ENCODE results near the gene XKR7.
A peak's percentile ranks its signal among the peaks of the same experiment; 100 is the strongest.

XKR7 gene

GRCh38 chr20:31979713-31980426 lies 11.9 kb downstream of the XKR7 start:
- DNase-seq (ENCODE audit: low spot score), result no peak

DNA sequence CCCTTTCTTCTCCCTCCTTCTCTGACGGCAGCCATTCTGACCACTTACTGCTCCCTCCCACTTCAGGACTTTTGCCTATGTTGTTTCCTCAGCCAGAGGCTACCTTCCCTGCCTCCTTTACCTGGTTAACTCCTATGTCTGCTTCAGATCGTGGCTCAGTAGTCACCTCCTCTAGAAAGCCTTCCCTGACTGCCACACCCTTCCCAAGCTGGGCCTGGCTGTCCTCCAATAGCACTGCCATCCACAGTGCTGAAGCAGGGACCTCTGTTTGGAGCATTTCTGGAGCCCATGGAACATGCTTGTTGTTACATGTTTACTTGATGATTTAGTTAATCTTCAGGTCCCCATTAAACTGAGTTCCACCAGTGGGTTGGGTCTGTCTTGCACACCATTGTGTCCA lies 13.8 kb downstream of the XKR7 start:
- no peak for DNase-seq (ENCODE audit: low spot score)

DNA sequence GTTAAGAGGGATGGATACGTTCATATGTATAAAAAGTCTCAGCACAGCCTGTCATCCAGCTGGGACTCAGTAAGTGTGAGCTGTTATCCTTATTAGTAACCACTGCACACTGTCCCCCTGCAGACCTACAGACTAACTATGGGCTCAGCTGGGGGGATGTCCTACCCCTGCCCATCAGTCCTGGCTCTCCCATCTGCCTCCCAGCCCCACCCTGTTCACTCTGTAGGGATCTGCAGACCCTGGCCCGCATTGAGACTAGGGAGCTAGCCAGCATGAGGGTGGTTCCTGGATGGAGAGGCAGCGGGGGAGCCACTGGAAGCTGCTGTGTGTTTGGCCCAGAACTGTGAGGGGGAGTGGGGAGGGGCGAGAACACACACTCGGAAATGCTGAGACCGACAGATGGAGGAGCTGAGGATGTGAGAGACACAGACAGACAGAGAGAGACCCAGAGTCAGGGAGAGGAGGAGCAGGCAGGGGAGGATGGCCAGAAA lies 17.1 kb downstream of the XKR7 start:
- no peak for DNase-seq (ENCODE audit: low spot score)

DNA sequence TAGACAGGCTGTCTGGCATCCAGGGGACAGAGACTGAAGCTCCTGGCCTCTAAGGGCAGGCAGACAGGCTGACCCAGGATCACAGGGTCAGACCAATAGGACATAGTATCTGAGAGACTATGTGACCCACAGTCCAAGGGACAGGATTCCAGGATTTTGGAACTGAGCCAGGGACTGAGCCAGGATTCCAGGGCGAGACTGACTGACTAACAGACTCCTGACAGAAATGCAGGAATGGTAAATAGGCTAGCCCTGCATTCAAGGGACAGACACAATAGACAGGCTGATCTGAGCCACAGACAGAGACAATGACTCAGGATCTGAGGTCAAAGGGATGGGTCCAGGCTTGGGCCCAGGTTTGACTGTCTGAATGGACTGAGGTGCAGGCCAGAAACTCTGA lies 19.8 kb downstream of the XKR7 start:
- DNase-seq (ENCODE audit: low spot score), result no peak

- no peak for DNase-seq (ENCODE audit: low spot score)
These were observed 20.6 kb downstream of the XKR7 start for GRCh38 chr20:31988430-31989015.

DNA sequence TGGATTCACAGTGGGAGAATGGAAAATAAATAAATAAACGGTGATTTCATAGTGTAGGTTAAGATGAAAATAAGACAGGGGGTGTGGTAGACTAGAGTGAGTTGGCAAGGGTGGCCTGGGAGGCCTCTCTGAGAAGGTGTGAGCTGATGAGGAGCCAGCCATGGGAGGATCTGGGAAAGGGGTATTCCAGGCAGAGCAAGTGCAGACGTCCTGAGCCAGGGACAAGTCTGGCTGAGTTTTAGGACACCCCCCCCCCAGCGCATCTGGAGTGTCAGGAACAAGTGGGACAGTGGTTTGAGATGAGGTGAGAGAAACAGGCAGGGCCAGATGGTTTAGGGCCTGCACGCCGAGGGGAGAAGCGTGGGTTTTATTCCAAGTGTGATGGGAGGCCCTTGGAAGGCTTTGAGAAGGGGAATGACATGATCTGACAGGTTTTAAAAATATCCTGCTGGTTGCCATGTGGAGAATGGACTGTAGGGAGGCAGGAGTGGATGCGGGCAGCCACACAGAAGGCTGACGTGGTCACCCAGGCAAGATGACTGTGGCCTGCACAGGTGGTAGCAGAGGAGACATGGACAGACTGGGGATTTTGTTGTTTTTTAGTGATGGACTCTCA lies 21.2 kb downstream of the XKR7 start:
- no peak for DNase-seq (ENCODE audit: low spot score)

- DNase-seq (ENCODE audit: low spot score), result no peak
These were observed 22.8 kb downstream of the XKR7 start for GRCh38 chr20:31990641-31991338.

DNA sequence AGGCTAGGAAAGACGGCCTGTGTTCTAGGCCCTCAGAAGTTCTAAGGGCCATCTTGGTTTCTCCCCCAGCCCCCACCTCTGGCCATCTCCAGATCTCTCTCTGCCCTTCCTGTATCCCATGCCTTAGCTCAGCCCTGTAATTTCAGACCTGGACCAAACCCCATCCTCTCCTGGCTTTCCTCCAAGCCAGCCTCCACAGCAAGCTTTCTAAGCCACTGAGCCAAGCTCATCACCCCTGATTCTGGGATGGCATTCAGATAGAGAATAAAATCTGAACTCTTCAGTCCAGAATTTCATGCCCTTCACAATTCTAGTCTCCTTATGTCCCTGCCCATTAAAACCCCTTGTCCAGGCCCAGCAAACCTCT lies 23.4 kb downstream of the XKR7 start:
- DNase-seq (ENCODE audit: low spot score), result no peak

GRCh38 chr20:31992086-31992485 lies 24.1 kb downstream of the XKR7 start:
- no peak for DNase-seq (ENCODE audit: low spot score)

GRCh38 chr20:31996996-31997395 lies 29.0 kb downstream of the XKR7 start:
- no peak for DNase-seq (ENCODE audit: low spot score)

GRCh38 chr20:31998246-31998645 lies 30.3 kb downstream of the XKR7 start:
- DNase-seq (ENCODE audit: low spot score), result no peak

DNA sequence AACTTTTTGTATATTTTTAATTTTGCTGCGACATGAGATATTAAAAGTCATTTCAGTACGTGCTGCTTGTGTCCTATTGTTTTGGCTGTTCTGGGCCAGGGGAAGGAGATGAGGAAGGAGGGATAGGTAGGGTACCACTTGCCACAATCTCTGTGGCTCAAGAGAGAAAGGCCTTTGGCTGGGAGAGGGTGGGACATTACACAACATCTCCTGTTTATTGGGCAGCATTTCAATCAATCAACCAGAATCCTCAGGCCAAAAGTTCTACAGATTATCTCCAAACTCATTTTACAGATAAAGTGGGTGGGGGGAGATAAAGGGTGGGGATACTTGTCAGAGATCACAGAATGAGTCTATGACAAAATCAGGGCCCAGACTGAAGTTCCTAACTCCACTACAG lies 35.4 kb downstream of the XKR7 start:
- DNase-seq (ENCODE audit: low spot score), result no peak

GRCh38 chr20:32004963-32005362 lies 37.0 kb downstream of the XKR7 start:
- DNase-seq (ENCODE audit: low spot score), result peak; percentile 60

- no peak for DNase-seq (ENCODE audit: low spot score)
These were observed 38.1 kb downstream of the XKR7 start for GRCh38 chr20:32006053-32006452.

GRCh38 chr20:32006841-32007786 lies 39.2 kb downstream of the XKR7 start:
- DNase-seq (ENCODE audit: low spot score), result no peak

DNA sequence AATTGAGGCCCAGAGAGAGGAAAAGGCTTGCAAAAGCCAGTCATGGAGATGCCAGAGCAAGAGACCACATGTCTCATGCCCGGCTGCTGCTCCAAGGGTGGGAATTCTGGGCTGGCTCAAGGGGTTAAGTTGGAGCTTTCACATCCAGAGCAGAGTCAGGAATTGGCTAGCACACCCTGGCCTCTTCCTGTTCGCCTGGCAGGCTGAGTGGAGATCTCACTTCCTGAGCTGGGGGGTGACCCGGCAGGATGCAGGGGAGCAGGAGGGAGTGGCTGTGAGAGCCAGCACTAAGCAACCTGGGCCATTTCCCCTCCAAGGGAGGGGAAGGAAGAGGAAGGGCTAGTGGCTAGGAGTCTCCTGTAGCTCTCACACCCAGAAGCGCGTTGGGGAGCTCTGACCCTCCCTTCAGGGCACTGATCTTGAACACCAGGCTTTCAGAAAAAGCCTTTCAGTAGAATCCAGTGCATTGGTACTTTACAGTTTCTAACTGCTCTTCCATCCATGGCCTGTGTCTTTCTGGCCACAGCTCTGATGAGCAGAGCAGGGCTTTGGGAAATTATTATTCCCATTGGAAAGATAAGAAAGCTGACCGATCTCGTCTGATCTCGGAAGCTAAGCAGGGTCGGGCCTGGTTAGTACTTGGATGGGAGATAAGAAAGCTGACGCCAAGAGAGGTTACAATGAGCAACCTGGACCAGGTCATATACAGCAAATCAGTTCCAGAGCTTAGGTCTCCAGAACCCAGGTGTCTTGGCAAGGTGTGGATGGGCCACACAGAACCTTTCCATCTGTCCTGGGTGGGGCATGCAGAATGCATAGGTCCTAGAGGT lies 40.1 kb downstream of the XKR7 start:
- no peak for DNase-seq (ENCODE audit: low spot score)

DNA sequence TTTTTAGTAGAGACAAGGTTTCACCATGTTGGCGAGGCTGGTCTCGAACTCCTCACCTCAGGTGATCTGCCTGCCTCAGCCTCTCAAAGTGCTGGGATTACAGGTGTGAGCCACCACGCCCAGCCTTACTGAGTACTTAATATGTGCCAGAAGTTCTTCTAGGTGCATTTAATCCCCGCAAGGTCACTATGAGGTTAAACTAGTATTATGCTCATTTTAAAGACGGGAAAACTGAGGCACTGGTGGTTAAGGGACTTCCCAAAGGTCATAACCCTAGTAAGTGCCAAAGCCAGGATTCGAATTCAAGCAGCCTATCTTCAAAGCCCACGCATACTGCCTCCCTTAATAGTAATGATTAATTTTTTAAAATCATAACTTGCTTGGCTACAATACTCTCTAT lies 41.6 kb downstream of the XKR7 start:
- DNase-seq (ENCODE audit: low spot score), result no peak

- no peak for DNase-seq (ENCODE audit: low spot score)
These were observed 42.1 kb downstream of the XKR7 start, which contains the start of gene CCM2L for GRCh38 chr20:32010101-32010500. Gene CCM2L (plus strand): TSS chr20:32010438. CDS start chr20:32010455, 17 bp downstream.

DNA sequence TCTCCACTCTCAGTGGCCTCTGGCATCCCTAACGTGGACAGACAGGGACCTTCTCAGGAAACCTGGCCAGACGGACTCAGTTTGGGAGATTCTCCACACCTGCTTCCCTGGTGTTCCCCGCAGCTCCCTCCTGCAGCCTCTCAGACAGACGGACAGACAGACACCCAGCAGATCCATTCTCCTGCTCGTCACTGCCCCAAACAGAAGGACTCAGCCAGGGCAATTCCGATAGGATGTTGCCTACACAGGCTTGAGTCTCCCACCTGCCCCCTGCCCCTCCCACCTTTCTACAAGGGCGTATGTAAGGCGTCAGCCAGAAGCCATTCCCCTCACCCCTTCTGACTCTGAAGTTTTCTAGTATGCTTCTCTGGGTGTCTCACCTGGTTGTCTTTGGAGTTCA lies 42.7 kb downstream of the XKR7 start:
- DNase-seq (ENCODE audit: low spot score), result no peak

GRCh38 chr20:32012159-32012688 lies 44.3 kb downstream of the XKR7 start:
- no peak for DNase-seq (ENCODE audit: low spot score)
